ENCODE data around the gene NAV3. TPM values are rescaled to one million over a fixed set of nuclear protein-coding genes. Genes with fewer than 3 reads are reported as not detected.

Gene NAV3
- total RNA-seq, 4 donors from 2014 or later: 4.6 to 10.7 (median 6.6) TPM

DNA sequence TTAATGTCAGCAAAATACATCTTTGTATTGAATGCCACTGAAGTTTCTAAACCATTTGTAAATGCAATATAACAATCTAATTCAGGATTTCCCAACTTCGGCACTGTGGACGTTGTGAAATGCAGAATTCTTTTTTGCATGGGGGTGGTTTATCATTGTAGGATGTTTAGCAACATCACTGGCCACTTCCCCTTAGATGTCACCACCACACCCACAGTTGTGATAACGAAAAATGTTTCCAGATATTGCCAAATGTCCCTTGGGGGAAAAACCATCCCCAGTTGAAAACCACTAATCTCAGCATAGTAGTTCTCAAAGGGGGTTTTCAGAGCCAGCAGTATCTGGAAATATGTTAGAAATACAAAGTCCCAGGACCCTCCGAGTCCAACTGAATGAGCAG, 203.3 kb downstream of the NAV3 start:
- Histone ChIP-seq H3K27me3 (no peaks in the 10 kb centered on the region), H3K4me3 (no peak overlapping the region), H3K27ac (peak overlapping the region in 1 of 4 donors; percentile 22), H3K9me3 (no peaks in the 10 kb centered on the region), H3K4me1 (no peaks in the 10 kb centered on the region), H3K36me3 (no peaks in the 10 kb centered on the region)
- no peak for TF ChIP-seq POLR2A (IDR thresholded peaks at IDR 0.05)
- TF ChIP-seq EP300 (IDR thresholded peaks at IDR 0.05): no peak
- TF ChIP-seq, protein P1, sequence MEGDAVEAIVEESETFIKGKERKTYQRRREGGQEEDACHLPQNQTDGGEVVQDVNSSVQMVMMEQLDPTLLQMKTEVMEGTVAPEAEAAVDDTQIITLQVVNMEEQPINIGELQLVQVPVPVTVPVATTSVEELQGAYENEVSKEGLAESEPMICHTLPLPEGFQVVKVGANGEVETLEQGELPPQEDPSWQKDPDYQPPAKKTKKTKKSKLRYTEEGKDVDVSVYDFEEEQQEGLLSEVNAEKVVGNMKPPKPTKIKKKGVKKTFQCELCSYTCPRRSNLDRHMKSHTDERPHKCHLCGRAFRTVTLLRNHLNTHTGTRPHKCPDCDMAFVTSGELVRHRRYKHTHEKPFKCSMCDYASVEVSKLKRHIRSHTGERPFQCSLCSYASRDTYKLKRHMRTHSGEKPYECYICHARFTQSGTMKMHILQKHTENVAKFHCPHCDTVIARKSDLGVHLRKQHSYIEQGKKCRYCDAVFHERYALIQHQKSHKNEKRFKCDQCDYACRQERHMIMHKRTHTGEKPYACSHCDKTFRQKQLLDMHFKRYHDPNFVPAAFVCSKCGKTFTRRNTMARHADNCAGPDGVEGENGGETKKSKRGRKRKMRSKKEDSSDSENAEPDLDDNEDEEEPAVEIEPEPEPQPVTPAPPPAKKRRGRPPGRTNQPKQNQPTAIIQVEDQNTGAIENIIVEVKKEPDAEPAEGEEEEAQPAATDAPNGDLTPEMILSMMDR (IDR thresholded peaks at IDR 0.05): no peak
- no peak for TF ChIP-seq POLR2AphosphoS5 (IDR thresholded peaks at IDR 0.05)
- WGBS, 2 donors (ENCODE audit: low coverage in 1 of 2): 42 to 46% methylated on average over 4 of the region's 4 CpGs
- ATAC-seq: peak; percentile 80

DNA sequence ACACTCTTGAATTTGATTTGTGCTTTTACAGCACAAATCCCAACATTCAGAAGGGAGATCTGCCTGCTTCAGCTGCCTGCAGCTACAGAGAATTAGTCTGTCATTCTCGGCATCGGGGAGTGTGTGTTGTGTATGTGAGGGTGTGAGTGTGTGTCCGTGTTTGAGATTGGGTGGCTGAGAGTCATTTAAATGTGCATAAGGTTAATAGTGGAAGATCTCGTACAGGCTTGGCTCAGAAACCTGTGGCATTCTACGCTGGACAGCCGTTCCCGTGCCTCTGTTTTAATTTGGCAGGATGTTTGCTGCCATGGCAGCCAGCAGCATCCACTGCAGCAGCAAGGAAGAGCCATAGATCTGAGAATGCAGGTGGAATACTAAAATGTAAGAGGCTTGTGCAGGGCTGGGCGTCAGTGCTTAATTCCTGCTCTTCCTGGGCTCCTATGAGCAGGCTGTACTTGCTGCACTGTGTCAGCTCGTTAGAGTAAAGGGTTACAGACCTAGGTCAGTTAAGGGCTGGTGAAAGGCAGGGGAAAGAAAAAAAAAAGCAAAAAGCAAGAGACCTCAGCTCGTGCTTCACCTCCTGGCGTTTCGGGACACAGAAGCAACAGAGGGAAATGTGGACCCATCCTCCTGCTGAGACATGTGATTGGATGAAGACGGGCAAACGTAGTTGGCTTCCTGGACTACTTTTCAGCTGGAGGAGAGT, 205.4 kb downstream of the NAV3 start:
- Histone ChIP-seq H3K27ac (no peak overlapping the region), H3K27me3 (no peaks in the 10 kb centered on the region), H3K4me3 (no peak overlapping the region), H3K9me3 (no peaks in the 10 kb centered on the region), H3K4me1 (no peaks in the 10 kb centered on the region), H3K36me3 (no peaks in the 10 kb centered on the region)
- ATAC-seq: no peak
- TF ChIP-seq POLR2AphosphoS5 (IDR thresholded peaks at IDR 0.05): no peak
- no peak for TF ChIP-seq POLR2A (IDR thresholded peaks at IDR 0.05)
- TF ChIP-seq, protein P1 (IDR thresholded peaks at IDR 0.05): no peak
- TF ChIP-seq EP300 (IDR thresholded peaks at IDR 0.05): no peak
- 40 to 41% methylated on average over 12 to 13 of the region's 14 CpGs for WGBS, 2 donors (ENCODE audit: low coverage in 1 of 2)

DNA sequence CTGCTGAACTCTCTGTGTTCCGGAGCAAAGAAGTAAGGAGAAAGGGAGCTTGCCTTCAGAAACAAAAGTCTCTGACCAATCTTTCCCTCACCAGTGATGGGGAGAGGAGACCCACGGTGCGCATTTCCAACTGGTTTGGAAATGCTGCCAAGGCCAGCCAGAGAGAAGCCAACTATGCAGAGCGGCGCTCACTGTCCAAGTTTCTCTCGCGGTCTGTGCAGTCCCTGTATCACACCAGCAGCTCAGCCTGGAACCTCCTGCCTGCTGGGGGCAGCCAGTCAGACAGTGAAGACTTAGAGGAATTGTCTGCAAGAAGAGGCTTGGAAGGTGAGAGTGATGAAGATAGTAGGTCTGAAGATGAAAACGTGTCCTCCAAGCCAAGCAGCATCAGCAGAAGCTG, 206.2 kb downstream of the NAV3 start:
- H3K9me3 ChIP-seq: no peaks in the 10 kb centered on the region
- H3K27me3 ChIP-seq: no peaks in the 10 kb centered on the region
- WGBS, 2 donors (ENCODE audit: low coverage in 1 of 2): 84 to 100% methylated on average over 1 to 3 of the region's 8 CpGs
- no peaks in the 10 kb centered on the region for H3K36me3 ChIP-seq
- no peak overlapping the region for H3K4me3 ChIP-seq
- H3K4me1 ChIP-seq: no peaks in the 10 kb centered on the region
- no peak overlapping the region for H3K27ac ChIP-seq
- no peak for ATAC-seq
- TF ChIP-seq EP300 (IDR thresholded peaks at IDR 0.05) (no peak), POLR2AphosphoS5 (IDR thresholded peaks at IDR 0.05) (no peak), POLR2A (IDR thresholded peaks at IDR 0.05) (no peak)
- TF ChIP-seq, protein P1 (IDR thresholded peaks at IDR 0.05): no peak

DNA sequence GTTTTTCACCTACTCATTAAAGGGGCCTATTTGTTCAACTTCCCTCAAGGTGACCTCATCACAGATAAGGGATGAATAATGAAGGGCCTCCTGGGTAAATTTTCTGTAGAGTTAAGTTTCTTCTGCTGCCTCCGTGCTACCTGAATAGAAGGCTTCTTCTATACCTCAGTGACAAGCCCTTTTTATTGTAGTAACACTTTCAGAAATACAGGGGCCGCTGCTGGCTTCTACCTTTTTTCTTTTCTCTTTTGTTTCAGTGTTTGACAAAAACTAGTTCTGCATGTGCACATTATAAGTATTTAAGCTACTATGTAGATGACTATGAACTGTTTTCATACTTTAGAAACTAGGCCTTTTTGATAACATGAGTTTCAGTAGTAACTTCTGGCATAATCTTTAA, 207.0 kb downstream of the NAV3 start:
- H3K27ac ChIP-seq: no peak overlapping the region
- WGBS, 2 donors (ENCODE audit: low coverage in 1 of 2): 83 to 89% methylated on average over 1 to 2 of the region's 2 CpGs
- TF ChIP-seq POLR2A (IDR thresholded peaks at IDR 0.05): no peak
- no peak for TF ChIP-seq EP300 (IDR thresholded peaks at IDR 0.05)
- TF ChIP-seq, protein P1 (IDR thresholded peaks at IDR 0.05): no peak
- no peak for TF ChIP-seq POLR2AphosphoS5 (IDR thresholded peaks at IDR 0.05)

DNA sequence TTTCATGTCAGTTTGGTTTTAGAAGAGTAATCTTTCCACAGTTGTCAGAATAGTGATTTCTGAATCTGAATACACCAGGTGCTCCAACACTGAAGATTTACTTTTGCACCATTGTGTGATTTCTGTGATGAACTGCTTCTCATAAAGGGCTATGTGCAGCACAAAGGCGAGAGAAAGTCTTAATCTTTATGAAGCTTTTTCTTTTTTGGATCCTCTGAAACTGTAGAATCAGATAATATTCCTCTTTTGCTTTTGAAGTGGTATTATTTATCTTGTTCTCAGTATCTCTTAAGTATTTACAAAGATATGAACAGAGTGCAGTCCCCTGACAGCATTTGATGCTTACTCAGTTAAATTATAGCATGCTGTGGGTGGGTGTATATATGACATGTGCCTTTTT, 207.8 kb downstream of the NAV3 start:
- Histone ChIP-seq H3K27me3 (no peaks in the 10 kb centered on the region), H3K36me3 (no peaks in the 10 kb centered on the region), H3K4me3 (no peak overlapping the region), H3K27ac (no peak overlapping the region), H3K9me3 (no peaks in the 10 kb centered on the region), H3K4me1 (no peaks in the 10 kb centered on the region)
- 91 to 92% methylated on average over 1 of the region's 1 CpG for WGBS, 2 donors (ENCODE audit: low coverage in 1 of 2)
- ATAC-seq: no peak
- TF ChIP-seq, protein P1 (IDR thresholded peaks at IDR 0.05): no peak
- no peak for TF ChIP-seq POLR2A (IDR thresholded peaks at IDR 0.05)
- no peak for TF ChIP-seq POLR2AphosphoS5 (IDR thresholded peaks at IDR 0.05)
- TF ChIP-seq EP300 (IDR thresholded peaks at IDR 0.05): no peak

More for the DNA sequence above, 207.0 kb downstream of the NAV3 start:
- no peak for ATAC-seq
- no peaks in the 10 kb centered on the region for H3K4me1 ChIP-seq
- H3K4me3 ChIP-seq: no peak overlapping the region
- H3K36me3 ChIP-seq: no peaks in the 10 kb centered on the region
- H3K27me3 ChIP-seq: no peaks in the 10 kb centered on the region
- H3K9me3 ChIP-seq: no peaks in the 10 kb centered on the region

All from gastroesophageal sphincter (tissue), 4 donors.